Vagina (tissue), 2 donors: ENCODE data around the gene CYP1B1.

Experiments
- POLR2A ChIP-seq, 2 donors: fragments of 450-650 bp; IDR thresholded peaks; one replicate each; pipeline ENCODE4 v1.6.1; 2017; ENCODE audit warnings: antibody characterized with exemption in 2 of 2, mild to moderate bottlenecking in 2 of 2, moderate library complexity in 2 of 2
- POLR2AphosphoS5 ChIP-seq, 2 donors: sonication (generic); formaldehyde crosslinking; IDR thresholded peaks; one replicate each; pipeline ENCODE4 v1.9.0; 2017; ENCODE audit warnings: antibody characterized with exemption in 2 of 2, mild to moderate bottlenecking in 2 of 2, low read depth in 1 of 2; ENCODE audit not compliant: insufficient read depth in 1 of 2
- TF ChIP-seq, protein P1 (sequence below), 3 experiments: fragments of 450-650 bp in 2 of 3; fragments of 200-600 bp in 1 of 3; sonication (generic) in 1 of 3; IDR thresholded peaks; one replicate each; pipeline ENCODE4 v1.5.1; 2017 to 2019; ENCODE audit warnings: antibody characterized with exemption in 3 of 3, mild to moderate bottlenecking in 2 of 3, moderate library complexity in 2 of 3

DNA sequence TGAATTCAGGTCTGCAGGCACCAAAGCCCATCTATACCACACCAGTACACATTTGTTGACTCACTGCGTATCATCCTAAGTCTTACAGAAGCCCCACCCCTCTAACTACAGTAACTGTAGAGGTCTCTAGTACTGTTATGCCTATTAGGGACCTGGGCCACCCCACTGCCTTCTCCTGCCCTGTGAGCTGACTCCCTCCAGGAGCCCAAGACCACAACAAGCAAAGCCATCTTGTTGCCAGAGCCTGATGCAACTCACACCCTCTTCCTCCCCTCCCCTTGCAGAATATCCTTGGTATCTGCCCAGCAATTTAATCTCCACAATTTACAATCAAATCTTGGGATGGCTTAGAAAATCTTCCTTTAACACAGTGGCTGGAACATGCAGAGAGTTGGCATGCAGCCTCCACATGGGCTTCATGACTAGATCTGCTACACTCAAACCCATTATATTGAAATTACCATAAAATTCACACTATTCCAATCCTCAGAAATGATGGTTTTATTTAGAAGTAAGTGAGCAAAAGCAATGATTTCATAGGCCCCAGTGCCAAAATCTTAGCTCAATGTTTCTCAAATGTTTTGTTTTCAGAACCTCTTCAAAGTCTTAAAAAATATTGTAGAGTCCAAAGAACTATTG, 17.7 kb upstream of the CYP1B1 start:
- no peak for TF ChIP-seq POLR2A (IDR thresholded peaks at IDR 0.05)
- TF ChIP-seq, protein P1, sequence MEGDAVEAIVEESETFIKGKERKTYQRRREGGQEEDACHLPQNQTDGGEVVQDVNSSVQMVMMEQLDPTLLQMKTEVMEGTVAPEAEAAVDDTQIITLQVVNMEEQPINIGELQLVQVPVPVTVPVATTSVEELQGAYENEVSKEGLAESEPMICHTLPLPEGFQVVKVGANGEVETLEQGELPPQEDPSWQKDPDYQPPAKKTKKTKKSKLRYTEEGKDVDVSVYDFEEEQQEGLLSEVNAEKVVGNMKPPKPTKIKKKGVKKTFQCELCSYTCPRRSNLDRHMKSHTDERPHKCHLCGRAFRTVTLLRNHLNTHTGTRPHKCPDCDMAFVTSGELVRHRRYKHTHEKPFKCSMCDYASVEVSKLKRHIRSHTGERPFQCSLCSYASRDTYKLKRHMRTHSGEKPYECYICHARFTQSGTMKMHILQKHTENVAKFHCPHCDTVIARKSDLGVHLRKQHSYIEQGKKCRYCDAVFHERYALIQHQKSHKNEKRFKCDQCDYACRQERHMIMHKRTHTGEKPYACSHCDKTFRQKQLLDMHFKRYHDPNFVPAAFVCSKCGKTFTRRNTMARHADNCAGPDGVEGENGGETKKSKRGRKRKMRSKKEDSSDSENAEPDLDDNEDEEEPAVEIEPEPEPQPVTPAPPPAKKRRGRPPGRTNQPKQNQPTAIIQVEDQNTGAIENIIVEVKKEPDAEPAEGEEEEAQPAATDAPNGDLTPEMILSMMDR (IDR thresholded peaks at IDR 0.05): no peak
- no peak for TF ChIP-seq POLR2AphosphoS5 (IDR thresholded peaks at IDR 0.05; ENCODE audit: insufficient read depth in 1 of 2, low read depth in 1 of 2)
